Psoas muscle (tissue), 8 donors: ENCODE results near the gene LRRC3B. TPM values are rescaled to one million over a fixed set of nuclear protein-coding genes. Genes with fewer than 3 reads are reported as not detected.
A peak's percentile ranks its signal among the peaks of the same experiment; 100 is the strongest.
"Not testable (repeated sequence)": the region's sequence is repeated elsewhere in the genome, so short reads cannot be mapped to it uniquely, and the experiment has no call there.

Source experiments
- ATAC-seq, 4 donors: fragments of 200-7000 bp; cut with Tn5 transposase; one replicate each; pipeline ENCODE4 v1.9.1; 2020; ENCODE audit warnings: moderate library complexity in 3 of 4, mild to moderate bottlenecking in 2 of 4
- DNase-seq, 2 donors: peaks; one replicate each; pipeline ENCODE4 v3.0.0-alpha.2; 2020
- H3K27ac ChIP-seq: fragments of 200-600 bp; one replicate; pipeline ENCODE4 v1.8.0; 2022
- H3K27me3 ChIP-seq, 3 donors: fragments of 200-600 bp in 1 of 3; one replicate each; pipeline versions ENCODE4 v1.6.1 to v1.8.0; 2013 to 2022; ENCODE audit warnings: low read length in 2 of 3, mild to moderate bottlenecking in 2 of 3, moderate library complexity in 1 of 3; ENCODE audit not compliant: insufficient read depth in 3 of 3
- H3K36me3 ChIP-seq, 2 donors: fragments of 200-600 bp in 1 of 2; one replicate each; pipeline versions ENCODE4 v1.6.1 to v1.8.0; 2013 to 2022; ENCODE audit warnings: low read depth in 1 of 2, mild to moderate bottlenecking in 1 of 2, moderate library complexity in 1 of 2; ENCODE audit not compliant: insufficient read depth in 1 of 2
- H3K4me1 ChIP-seq: fragments of 200-600 bp; one replicate; pipeline ENCODE4 v1.8.0; 2022
- H3K4me3 ChIP-seq: fragments of 200-600 bp; one replicate; pipeline ENCODE4 v1.8.0; 2022; ENCODE audit warnings: mild to moderate bottlenecking
- H3K9me3 ChIP-seq: fragments of 200-600 bp; one replicate; pipeline ENCODE4 v1.8.0; 2022
- WGBS, 3 donors: extraction: QIAGEN DNeasy Blood & Tissue Kit; methylation state at CpG; one replicate each; pipeline versions ENCODE4 v1.1.6 to v1.1.7; 2013; 5-methylcytosine and 5-hydroxymethylcytosine counted together
- intact Hi-C, 2 donors: fragments of 100-400 bp; cut with DNase I; formaldehyde crosslinking; loops; one replicate each; pipeline versions ENCODE4 v1.11.0 to v1.14.2; 2022
- polyA plus RNA-seq, 3 donors: library from polyadenylated mRNA; stranded (reverse); fragments of 200-250 nt; gene quantifications; one replicate each; pipeline ENCODE4 v1.2.3, GENCODE V29; 2013
- total RNA-seq, 4 donors: library from RNA; stranded (reverse); fragmentation: NEBNext Ultra II Directional in 2 of 4; extraction: Animal tissue kit (Norgen Biotek cat#: 25700) in 2 of 4; gene quantifications; one replicate each; pipeline versions ENCODE4 v1.2.1 to v1.2.4, GENCODE V29; 2021 to 2023
- TF ChIP-seq, protein P1 (sequence below): fragments of 200-600 bp; IDR thresholded peaks from one replicate; pipeline ENCODE4 v1.8.0; 2022; ENCODE audit warnings: antibody characterized with exemption
- donor health status: healthy with polysubstance abuse.
- donor health status: DM: no; HTN: no; CAD: no; lungs with moderate emphysema.
- donor health status: Bipolar disorder and iron deficiency.
- donor health status: healthy.
- donor health status: DM: yes; HTN: yes; CAD: no.
- donor health status: DM: no; HTN: no; CAD: no.
- donor health status: DM: no; HTN: no; CAD: no.
- donor health status: DM: yes; HTN: yes; CAD: no.

Gene LRRC3B
- total and polyA plus RNA-seq, 7 donors: 0.05 to 3.2 (median 1.1) TPM

DNA sequence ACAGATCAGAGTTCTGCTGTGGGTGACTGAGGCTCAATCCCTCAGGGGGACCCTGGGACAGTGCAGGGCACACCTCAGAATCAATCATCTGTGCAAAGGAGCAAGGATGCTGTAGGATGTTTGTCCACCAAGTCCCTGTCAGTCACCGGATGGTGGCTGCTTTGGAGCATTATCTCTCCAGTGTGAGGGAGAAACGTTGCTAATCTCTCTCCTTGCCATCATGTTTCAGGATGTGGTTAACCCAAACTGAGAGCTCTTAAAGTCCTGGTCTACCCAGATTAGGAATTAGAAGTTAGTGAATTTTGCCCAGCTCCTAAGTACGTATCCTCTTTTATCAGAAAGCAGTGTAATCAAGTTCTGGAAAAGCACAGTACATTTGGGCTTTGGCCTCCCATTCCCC lies 26.2 kb upstream of the LRRC3B start:
- intact Hi-C loops: no loop called here
- no peaks in the 10 kb centered on the region for H3K9me3 ChIP-seq
- no peaks in the 10 kb centered on the region for H3K27me3 ChIP-seq
- no peak for ATAC-seq
- H3K36me3 ChIP-seq: no peaks in the 10 kb centered on the region
- 73 to 77% (median 76%) methylated on average over 3 of the region's 3 CpGs for WGBS, 3 donors
- H3K27ac ChIP-seq: no peak overlapping the region
- H3K4me3 ChIP-seq: no peak overlapping the region
- H3K4me1 ChIP-seq: no peaks in the 10 kb centered on the region
- DNase-seq: no peak
- TF ChIP-seq, protein P1, sequence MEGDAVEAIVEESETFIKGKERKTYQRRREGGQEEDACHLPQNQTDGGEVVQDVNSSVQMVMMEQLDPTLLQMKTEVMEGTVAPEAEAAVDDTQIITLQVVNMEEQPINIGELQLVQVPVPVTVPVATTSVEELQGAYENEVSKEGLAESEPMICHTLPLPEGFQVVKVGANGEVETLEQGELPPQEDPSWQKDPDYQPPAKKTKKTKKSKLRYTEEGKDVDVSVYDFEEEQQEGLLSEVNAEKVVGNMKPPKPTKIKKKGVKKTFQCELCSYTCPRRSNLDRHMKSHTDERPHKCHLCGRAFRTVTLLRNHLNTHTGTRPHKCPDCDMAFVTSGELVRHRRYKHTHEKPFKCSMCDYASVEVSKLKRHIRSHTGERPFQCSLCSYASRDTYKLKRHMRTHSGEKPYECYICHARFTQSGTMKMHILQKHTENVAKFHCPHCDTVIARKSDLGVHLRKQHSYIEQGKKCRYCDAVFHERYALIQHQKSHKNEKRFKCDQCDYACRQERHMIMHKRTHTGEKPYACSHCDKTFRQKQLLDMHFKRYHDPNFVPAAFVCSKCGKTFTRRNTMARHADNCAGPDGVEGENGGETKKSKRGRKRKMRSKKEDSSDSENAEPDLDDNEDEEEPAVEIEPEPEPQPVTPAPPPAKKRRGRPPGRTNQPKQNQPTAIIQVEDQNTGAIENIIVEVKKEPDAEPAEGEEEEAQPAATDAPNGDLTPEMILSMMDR: no peak

DNA sequence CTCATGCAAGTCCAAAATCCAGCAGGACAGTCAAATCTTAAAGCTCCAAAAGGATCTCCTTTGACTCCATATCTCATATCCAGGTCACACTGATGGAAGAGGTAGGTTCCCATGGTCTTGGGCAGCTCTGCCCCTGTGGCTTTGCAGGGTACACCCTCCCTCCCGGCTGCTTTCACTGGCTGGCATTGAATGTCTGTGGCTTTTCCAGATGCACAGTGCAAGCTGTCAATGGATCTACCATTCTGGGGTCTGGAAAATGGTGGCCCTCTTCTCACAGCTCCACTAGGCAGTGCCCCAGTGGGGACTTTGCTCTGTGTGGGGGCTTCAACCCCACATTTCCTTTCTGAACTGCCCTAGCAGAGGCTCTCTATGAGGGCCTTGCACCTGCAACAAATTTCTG lies 19.3 kb upstream of the LRRC3B start:
- H3K4me1 ChIP-seq, H3K36me3 ChIP-seq, DNase-seq, ATAC-seq, H3K27me3 ChIP-seq, H3K9me3 ChIP-seq, H3K4me3 ChIP-seq, intact Hi-C loops, H3K27ac ChIP-seq: not testable (repeated sequence)
- WGBS, 3 donors: 90 to 94% (median 93%) methylated on average over 1 of the region's 1 CpG

DNA sequence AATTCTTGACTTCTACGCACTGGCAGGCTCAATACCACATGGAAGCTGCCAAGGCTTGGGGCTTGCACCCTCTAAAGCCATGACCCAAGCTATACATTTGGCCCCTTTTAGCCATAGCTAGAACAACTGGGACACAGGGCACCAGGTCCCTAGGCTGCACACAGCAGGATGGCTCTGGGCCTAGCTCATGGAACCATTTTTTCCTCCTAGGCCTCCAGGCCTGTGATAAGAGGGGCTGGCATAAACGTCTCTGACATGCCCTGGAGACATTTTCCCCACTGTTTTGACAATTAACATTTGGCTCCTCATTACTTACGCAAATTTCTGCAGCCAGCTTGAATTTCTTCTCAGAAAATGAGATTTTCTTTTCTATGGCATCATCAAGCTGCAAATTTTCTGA lies 18.8 kb upstream of the LRRC3B start:
- H3K27me3 ChIP-seq, H3K9me3 ChIP-seq, H3K4me1 ChIP-seq, H3K27ac ChIP-seq, ATAC-seq, intact Hi-C loops, H3K36me3 ChIP-seq, DNase-seq, H3K4me3 ChIP-seq: not testable (repeated sequence)
- WGBS, 3 donors: 54 to 56% (median 55%) methylated on average over 3 of the region's 3 CpGs

DNA sequence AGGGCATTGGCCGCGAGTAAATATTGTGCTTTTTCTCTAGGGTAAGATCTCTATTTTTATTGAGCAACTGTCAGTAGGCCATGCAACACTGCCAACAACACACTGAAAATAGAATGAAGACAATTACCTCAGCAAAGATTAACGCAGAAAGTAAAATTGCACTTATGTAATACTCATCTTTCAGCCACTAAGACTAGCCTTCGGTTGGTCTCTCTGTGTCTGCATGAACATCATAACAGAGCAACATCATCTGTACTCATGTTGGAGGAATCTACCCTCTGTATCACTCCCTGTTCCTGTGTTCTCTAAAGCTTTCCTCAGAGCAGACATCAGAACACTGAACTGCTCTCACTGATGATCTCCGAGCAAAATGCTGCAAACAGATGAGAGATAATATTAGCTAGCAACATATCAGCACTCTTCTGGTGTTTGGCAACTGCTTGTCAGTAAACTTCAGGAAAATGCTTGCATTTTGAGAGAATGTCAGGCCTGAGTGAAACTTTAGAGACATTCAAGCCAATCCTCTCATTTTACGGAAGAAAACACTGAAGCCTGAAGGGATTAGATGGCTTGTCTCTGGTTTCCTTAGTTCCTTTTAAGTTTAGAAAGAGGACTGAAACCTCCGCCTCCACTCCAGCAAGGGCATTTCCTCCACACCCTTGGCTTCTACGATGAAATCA lies 8.4 kb upstream of the LRRC3B start:
- peak; percentile 39 to 84 (median 58) for ATAC-seq

DNA sequence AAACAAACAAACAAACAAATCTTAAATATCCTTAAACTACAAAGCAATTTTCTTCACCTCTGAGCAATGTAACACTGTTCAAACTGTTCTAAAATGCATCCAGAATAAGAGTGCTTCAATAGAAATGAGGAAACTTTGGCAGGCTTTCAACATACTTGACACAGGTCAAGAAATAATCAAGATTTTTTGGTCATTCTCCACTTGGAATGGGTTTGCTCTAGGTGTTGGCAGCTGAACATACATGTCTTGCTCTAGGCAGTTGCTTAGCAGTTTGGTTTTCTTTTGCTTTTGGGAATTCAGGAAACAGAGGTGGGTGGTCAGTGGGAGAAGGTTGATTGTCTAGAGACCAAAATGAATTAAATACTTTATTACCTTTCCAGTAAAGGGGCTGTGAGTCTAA lies 1.4 kb upstream of the LRRC3B start:
- peak overlapping the region; percentile 73 for H3K4me3 ChIP-seq
- DNase-seq: no peak
- H3K9me3 ChIP-seq: no peaks in the 10 kb centered on the region
- no peaks in the 10 kb centered on the region for H3K4me1 ChIP-seq
- no peaks in the 10 kb centered on the region for H3K36me3 ChIP-seq
- no peak overlapping the region for H3K27ac ChIP-seq
- intact Hi-C loops: no loop called here
- ATAC-seq: no peak
- TF ChIP-seq, protein P1: no peak
- peaks cover 0 to 27% (median 0%) of the 10 kb centered on the region in 3 donors for H3K27me3 ChIP-seq

More for the DNA sequence above, 8.4 kb upstream of the LRRC3B start:
- Histone ChIP-seq H3K27me3 (no peaks in the 10 kb centered on the region), H3K27ac (peak overlapping the region; percentile 67), H3K4me1 (peaks cover 17% of the 10 kb centered on the region), H3K36me3 (no peaks in the 10 kb centered on the region), H3K4me3 (peak overlapping the region; percentile 42), H3K9me3 (no peaks in the 10 kb centered on the region)
- TF ChIP-seq, protein P1: no peak
- no peak for DNase-seq
- 14 to 20% (median 14%) methylated on average over 8 of the region's 8 CpGs for WGBS, 3 donors
- intact Hi-C loops: no loop called here
